ENCODE results near the gene TMEM31.

TMEM31 gene, protein sequence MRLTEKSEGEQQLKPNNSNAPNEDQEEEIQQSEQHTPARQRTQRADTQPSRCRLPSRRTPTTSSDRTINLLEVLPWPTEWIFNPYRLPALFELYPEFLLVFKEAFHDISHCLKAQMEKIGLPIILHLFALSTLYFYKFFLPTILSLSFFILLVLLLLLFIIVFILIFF

DNA sequence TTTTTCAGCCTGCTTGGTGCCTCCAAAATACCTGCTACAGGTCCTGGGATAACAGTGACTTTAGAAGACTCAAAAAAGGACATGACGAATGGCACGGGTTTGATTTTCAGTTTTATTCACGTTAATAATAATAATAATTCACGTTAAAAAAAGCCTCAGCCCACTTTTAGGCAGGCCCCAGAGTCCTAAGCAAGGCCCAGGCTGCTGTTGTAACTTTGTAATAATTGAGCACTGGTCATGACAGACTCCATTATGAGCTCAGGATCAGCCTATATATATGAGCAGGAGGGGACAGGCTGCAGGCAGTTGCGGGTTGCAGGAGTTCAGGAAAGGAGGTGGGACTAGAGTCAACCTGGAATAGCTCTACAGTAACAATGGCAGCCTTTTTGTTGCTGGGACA, at the start of gene TMEM31:
Gene TMEM31 (plus strand): TSS at position 301 of the 400 bp plus-strand sequence. CDS start 1,350 bp downstream, outside the sequence.
- DNase-seq: no peak

DNA sequence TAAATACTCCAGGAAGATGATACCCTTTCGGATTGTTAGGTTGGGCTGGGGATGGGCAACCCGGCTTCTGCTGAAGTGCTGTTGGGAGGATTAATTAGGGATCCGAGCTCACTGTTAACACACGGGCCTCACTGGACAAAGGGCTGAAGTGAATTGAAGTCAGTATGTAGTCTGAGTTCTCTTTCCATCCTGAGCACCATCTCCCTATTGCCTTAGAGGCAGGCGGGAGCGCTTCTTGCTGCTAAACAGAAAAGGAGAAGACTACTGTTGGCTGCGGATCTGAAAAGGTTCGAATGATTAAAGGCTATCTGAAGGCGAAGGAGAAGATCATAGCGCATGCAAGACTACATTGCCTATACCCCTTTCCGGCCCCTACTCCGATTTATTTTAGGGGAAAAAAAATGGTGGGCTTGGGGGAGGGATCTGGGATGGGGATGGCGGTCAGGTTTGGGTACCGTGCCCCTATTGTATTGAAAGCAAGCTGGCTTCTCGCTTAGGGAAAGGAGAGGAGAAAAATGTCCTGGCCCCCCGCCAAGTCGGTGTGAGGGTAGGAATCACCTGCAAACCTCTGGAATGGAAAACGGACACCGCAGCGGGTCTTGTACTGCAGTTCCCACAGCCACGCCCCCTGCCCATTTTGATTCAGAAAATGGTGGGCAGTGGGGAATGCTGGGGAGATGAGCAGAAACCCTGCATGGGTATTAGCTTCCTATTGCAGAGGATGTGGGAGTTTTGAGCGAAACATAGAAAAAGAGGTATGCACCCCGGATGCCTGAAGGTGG, 46.5 kb upstream of the TMEM31 start:
- no peak for DNase-seq

DNA sequence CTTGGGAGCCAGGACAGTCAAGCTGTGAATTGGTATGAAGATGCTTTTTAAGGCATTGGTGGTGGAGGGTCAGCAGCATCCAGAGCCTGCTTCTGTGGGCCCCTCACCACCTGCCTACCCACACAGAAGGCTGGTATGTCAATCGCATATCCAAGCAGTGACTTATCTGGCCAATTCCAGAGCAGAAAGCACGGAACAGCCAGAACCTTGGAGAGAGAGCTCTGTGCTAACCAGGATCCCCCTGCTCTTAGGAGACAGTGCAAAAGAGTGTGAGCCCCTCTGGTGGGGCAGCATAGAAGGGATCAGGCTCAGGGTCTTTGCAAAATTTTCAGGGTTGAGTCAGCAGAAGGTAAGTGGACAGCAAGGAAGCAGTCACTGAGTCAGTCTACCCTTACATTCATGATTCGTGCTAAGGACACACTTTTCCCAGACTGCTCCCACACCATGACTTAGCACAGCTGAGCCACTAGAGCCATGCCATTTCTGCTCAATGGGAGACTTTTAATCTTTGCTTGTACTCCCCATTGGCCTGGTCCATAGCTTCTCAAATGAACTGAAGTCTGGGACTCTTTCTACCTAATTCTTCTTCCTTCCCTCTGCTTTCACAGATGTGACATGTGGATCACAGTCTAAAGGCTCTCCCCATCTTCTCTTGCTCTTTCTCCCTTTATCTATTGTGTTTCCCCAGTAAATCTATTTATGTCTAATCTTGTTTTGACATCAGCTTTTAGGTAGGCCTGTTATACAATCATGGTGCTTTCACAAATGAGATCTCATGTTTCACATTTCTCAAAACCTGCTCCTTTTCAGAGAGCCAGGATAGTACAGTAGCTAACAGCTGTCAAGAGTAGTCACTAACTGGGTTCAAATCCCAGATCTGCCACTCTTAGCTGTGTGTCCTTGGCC, 44.3 kb upstream of the TMEM31 start:
- DNase-seq: no peak

DNA sequence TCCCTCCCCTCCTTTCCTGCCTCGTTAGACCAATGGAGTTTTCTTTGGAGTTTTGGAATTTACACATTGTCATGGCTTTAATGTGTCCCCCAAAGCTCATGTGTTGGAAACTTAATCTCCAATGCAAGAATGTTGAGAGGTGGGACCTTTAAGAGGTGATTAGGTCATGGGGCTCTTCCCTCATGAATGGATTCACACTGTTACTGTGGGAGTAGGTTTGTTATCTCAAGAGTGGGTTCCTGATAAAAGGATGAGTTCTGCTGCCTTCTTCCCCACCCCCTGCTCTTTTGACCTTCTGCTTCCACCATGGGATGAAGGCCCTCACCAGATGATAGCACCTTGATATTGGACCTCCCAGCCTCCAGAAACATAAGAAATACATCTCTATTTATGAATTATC, 41.0 kb upstream of the TMEM31 start:
- DNase-seq: no peak

DNA sequence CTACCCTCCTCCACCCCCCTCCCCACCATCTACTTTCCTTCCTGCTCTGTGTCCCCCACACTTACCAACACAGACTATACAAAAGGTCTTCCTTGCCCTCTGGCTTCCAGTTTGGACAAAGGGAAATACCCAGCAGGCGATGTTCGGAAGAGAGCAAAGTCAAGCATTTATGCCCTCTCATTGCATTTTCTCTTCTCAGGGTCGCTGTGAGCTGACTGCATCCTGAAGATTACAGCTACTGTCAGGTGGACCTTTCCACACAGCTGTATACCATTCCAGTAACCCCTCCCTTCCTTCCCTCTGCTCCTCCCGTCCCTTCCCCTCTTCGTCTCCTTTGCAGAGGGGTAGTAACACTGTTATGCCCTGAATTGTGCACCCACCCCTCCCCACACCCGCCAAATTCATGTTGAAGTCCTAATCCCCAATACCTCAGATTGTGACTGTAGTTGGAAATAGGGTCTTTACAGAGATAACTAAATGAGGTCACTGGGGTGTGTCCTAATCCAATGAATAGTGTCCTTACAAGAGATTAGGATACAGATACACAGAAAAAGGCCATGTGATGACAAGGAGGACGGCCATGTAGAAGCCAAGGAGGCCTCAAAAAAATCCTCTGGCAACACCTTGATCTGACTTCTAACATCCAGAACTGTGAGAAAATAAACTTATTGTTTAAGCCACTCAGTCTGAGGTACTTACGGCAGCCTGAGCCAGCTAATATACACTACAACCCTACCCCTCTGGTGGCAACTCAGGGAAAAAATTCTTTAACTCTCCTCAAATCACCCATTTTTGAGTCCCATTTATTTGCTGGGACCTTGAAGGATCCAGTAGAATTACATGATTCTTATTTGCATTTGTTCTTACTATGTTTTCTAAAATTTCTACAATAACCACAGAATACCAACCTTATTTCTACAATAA, 35.9 kb upstream of the TMEM31 start:
- peak; percentile 57 for DNase-seq

DNA sequence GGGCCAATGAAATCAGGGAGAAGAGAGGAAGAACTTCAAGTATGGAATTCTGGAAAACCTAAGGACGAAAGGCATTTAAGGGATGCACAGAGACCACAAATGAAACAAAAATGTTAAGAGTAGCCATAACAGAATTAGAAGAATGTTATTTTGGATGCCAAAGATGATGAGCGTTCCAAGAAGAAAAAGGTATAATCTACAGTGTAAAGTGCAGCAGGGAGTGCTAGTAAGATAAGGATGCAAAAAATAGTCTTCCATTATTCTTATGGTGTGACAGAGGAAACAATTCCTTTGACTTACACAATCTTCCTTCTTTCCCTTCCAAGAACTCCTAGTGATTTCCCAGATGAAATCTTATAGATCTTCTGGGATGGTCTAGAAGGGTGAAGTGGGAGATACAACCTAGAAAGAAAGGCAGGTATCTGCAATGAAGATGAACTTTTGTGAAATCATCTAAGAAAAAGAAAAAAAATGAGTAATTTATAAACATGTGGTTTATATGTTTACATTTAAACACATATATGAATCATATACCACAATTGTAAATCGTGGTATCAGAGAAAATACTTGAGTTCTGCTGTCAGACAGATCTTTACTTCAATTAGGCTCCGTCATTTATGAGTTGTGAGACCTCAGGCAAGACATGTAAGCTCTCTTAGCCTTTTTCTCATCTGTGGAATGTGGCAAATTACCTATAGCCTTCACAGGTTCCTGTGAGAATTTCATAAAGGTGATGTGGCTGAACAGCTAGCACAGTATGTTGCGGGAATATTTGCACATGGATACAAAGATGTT, 32.3 kb upstream of the TMEM31 start:
- no peak for DNase-seq

DNA sequence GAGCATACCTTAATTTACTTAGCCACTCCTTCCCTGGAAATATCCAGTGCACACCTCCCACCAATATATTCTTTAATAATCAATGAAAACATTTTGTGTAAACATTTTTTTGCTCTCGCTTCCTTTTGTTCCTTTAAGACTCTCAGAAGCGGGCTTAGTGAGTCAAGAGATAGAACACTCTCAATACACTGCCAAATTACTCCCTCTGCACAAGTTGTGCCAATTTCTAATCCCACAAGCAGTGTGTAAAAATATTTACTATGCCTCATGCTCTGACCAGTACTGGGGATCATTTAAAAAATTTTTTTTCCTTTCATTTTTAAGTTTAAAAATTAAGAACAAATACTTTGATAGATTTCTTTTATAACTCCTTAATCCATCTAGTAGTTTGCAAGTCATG, 29.3 kb upstream of the TMEM31 start:
- DNase-seq: no peak

DNA sequence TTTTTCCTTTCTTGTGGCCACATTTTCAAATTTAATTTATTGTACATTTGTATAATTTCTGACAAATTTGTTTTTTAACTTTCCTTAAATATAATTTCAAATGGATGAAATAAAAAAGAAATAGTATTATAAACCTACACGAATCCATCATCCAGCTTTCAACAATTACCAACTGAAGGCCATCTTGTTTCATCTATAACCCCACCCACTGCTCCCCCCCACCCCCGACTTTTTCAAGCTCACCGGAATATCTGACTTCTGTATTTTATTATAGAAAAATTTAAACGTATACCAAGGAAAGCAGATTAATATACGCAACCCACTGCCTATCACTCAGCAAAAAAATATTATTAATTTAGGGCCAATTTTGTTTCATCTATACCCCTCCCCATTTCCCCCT, 25.3 kb upstream of the TMEM31 start:
- no peak for DNase-seq

DNA sequence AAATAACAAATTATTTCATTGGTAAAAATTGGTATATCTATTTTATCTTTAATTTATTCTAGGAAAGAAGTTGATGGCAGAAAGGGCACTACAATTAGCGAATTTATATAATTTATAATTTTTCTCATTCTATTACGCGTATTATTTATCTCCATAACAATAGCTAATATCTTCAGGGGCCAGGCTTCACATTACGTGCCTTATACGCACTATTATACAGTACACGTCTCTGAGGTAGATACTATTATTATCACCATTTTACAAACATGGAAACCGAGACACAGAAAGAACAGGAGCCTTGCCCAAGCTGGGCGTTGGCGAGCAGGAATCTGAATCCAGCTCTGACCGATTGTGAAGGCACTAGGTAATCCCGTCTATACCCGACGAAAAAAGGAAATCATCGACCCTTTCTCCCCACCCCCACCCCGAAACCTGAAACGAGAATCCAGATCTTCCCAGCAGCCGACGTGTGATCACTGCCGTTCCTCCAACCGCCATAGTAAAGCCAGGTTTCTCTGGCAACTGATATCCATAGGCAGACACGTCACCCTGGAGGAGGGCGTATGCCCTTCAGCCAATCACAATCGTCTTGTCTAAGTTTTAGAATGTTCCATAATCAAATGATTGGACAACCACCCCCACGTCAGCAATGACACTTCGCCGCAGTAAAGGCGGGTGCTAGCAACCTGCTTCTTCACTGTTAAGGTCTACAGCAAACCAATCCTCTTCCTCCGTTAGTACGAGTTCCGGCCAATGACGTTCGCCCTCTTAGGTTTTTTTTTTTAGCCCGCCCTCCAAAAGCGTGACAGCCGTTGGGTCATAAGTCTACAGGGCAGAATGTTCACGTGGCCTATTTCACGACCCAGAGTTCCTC, 24.3 kb upstream of the TMEM31 start, which contains the start of gene MORF4L2:
Gene MORF4L2 (minus strand): TSS at position 501 of the 874 bp plus-strand sequence. CDS start 9,672 bp downstream, outside the sequence.
- DNase-seq: peak; percentile 100

DNA sequence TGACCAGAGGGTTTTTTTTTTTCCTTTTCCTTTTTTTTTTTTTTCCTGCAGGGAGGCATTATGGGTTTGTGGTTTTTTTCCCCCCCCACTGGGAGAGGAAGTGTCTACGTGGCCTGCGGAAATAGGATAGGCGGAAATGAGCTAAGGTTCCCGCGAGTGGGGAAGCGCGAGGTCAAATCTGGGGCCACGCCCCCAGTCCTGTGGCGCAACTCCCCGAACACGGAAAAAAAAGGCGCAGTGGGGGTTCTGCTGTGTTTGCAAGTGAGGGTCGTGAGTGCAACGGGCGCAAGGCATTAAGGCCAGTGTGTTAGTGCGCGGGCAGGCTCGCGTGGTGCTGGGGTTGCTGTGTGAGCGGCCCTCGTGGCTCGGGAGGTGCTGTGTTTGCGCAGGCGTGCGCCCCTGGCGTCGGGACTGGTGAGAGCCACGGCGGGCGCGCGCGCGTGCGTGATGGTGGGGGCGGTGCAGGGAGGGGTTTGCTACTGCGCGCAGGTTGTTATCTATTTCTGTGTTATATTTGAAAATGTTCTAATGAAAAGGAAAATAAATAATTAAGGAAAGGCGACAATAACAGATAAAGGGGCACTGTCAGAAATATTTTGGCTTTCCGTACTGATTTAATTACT, 23.5 kb upstream of the TMEM31 start:
- peak; percentile 94 for DNase-seq

DNA sequence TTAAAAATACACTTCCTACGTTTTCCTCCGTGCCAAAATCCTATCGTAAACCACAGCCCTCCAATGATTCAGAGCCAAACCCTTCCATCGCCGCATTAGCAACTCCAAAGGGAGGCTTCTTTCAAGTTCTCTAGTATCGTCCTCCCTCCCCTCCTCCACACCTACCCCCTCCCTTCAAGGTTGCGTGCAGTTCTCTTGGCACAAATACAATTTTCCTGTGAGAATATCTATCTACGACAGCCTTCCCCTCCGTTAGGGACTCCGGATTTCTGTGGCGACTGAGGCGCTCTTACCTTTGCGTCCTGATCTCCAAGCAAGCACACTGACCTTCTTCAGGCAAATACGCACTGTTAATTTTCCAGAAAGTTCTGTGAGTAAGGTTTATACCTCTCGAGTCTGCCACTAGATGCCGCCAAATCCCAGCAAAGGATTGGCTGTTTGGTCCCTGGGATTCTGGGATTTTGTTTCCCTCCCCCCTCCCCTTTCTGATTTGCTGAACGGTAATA, 23.0 kb upstream of the TMEM31 start:
- DNase-seq: peak; percentile 87

DNA sequence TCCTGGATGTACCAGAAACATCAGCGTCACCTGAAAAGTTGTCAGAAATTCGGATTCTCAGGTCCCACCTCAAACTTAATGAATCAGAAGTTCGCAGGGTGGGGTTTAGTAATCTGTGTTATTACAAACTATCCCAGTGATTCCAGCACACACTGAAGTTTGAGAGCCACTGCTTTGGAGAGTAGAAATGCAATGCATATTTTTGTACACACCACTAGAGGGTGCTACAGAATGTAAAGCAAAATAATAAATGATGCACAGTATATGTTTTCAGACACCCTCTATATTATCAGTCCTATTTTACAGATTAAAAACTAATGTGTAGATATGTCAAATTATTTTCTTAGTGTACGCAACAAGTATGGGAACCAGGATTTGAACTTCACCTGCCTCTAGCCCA, 21.8 kb upstream of the TMEM31 start:
- DNase-seq: no peak

DNA sequence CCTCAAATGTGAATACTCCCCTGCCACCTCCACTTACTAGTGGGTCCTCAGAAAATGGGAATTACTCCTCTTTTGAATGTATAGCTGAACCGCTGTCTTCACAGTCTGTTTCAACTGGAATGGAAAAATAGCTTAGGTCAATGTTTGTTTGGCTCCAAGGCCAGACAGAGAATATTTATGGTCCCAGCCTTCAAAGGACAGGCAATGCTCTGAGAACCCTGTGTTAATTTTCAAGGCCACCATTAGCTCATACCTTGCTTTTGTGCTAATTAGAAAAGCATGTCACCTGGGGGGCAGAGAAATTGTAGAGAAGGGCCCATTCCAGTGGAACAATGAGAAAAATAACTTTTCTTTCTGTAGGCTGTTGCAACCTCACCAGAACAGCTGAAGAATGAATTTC, 19.6 kb upstream of the TMEM31 start:
- no peak for DNase-seq

DNA sequence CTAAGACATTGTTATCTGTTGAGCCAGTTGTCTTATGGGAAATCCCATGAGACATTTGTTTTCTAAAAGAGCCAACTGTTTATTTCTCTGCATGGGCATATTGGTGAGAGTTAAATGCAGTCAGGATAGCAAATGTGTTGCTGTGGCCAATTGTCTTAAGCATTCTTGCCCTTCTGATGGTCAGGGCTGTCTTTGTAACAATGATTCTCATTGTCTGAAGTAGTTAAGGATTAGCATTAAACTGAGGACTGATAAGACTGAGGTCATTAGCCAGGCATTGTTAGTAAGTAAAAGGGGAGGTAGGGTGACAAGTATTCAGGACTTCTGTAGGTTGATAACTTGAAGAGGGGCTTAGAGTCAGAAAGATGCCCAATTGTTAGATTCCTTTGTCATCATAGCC, 13.0 kb upstream of the TMEM31 start:
- DNase-seq: no peak

DNA sequence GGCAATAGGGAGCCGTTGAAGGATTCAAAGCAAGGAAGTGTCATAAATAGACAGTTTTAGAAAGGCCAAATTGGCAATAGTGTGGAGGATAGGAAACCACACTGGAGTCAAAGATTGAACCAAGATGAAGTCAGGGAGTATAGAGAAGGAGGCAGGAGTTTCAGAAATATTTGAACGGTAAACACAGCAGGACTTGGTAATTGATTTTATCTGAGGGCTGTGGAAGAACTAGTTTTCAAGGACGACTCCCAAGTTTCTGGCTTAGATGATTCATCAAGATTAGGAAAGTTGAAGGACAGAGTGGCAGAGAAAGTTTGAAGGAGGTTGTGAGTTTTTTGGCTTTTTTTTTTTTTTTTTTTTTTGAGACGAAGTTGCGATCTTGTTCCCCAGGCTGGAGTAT, 11.5 kb upstream of the TMEM31 start:
- no peak for DNase-seq

DNA sequence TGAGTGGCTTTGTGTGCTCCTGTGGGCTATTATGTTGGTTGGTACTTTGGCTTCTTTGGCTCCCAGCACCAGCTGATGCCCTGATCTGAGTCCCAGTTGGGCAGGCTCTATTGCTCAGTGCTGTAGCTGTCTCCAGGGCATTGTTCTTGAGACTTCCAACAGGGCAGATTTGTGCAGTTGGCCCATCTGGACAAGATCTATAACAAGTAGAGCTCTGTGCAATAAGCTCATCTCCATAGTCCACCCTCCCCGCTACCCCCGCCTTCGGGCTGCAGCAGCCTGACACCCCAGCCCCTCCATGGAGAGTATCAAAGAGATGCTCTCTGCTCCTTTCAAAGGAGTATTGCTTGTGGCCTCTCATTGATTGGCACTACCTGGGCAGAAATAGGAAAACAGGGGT, 5.8 kb upstream of the TMEM31 start:
- DNase-seq: no peak

DNA sequence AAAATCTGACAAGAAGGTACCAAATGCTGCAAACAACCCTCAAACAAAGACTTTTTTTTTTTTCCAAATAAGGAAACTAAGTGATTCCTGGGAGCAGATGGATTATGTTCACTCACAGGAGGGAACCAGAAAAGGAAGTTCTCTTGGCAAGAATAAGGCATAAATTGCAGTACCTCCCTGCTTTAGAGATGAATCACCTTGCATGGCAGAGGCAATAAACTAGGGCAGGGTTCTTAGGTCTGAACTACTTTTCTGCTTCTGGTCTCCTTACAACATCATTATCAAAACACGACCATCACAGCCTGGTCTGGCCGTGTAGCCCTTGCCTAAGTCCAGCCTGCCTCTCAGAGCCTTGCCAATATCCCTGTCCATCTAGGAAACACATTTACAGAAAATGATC, 6.3 kb downstream of the TMEM31 start:
- no peak for DNase-seq

DNA sequence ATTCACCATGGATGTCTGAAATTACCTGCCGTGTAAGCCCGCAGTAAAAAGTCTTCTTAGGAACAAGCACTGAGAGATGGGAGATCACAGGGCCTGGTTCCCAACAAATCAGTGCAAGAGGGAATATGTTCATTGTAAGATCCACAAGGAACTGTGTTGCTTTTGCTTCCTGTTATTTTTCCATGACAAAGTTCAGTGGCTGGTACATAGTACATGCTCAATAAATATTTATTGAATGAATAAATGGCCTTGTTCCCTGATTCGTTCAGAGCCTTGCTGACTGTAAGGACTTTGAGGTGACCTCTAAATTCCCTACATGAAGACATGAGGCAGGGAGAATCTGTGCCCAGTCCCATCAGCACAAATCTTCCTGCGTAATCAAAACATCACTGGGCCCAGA, 7.4 kb downstream of the TMEM31 start:
- DNase-seq: no peak

DNA sequence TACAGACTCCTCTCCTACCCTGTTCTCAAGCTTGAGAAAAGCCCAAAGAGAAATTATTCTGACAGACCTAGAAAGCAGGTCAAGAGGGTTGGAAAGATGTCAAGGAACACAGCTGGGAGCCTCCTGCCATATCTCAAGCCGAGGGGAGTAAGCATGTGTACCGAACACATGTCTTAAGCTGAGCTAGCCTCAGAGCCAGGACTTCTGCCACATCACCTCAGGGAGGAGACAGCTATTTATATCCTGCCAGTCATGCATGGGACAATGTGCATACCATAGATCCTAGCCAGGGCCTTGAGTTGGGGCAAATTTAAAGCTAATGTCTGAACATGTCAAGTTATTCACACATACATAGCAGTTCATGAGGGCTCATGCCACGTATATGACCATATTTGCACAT, 11.8 kb downstream of the TMEM31 start:
- no peak for DNase-seq

DNA sequence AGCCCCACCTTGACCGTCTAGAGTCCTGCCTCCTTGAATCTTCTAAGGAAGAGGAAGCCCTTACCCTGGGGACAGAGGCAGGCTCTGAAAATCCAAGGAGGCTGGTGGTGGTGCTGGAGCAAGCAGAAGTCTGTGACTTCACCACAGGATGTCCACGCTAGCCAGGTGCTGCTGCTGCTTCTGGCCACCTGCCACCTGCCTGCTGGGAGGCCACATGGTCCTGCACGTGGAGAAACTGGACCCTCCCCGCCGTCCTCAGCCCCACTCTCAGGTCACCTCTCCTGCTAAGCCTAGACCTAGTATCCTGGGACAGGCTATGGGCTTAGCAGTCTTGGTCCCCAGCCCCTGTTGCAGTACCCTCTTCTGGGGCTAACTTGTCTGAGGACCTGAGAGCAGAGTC, 15.8 kb downstream of the TMEM31 start:
- no peak for DNase-seq

All from islet precursor cell (in vitro differentiated cells).